Liver (tissue), 3 donors: ENCODE data around the gene PPM1N.

ENCODE experiments used
- ATF3 ChIP-seq: IDR thresholded peaks from 2 replicates; pipeline ENCODE4 v1.6.1; 2016; ENCODE audit warnings: antibody characterized with exemption
- CTCF ChIP-seq: fragments of 150-350 bp; IDR thresholded peaks from 2 replicates; pipeline ENCODE4 v1.5.1; 2017; ENCODE audit warnings: improper control_type of control experiment, low read depth, low read length; ENCODE audit not compliant: missing input control
- FOXA1 ChIP-seq: IDR thresholded peaks from 2 replicates; pipeline ENCODE4 v1.6.1; 2016; ENCODE audit warnings: antibody characterized with exemption
- JUND ChIP-seq, 2 donors: IDR thresholded peaks; 2 replicates each; pipeline ENCODE4 v1.6.1; 2016; ENCODE audit warnings: antibody characterized with exemption in 2 of 2
- MAX ChIP-seq: IDR thresholded peaks from 2 replicates; pipeline ENCODE4 v1.6.1; 2016; ENCODE audit warnings: antibody characterized with exemption
- RAD21 ChIP-seq, 2 donors: IDR thresholded peaks; 2 replicates each; pipeline ENCODE4 v1.6.1; 2016; ENCODE audit warnings: antibody characterized with exemption in 2 of 2, mild to moderate bottlenecking in 2 of 2
- REST ChIP-seq: IDR thresholded peaks from 2 replicates; pipeline ENCODE4 v1.6.1; 2016; ENCODE audit warnings: antibody characterized with exemption, mild to moderate bottlenecking
- SP1 ChIP-seq: IDR thresholded peaks from 2 replicates; pipeline ENCODE4 v1.6.1; 2018; ENCODE audit warnings: antibody characterized with exemption, mild to moderate bottlenecking
- TAF1 ChIP-seq: conservative IDR thresholded peaks from 2 replicates; pipeline ENCODE4 v1.6.1; 2016; ENCODE audit warnings: antibody characterized with exemption, mild to moderate bottlenecking
- YY1 ChIP-seq: IDR thresholded peaks from 2 replicates; pipeline ENCODE4 v1.6.1; 2016; ENCODE audit warnings: antibody characterized with exemption, mild to moderate bottlenecking
- ZBTB33 ChIP-seq: IDR thresholded peaks from 2 replicates; pipeline ENCODE4 v1.6.1; 2016; ENCODE audit warnings: antibody characterized with exemption
- donor health status: healthy.
- donor health status: healthy.

- no peak for TF ChIP-seq CTCF
- no peak for TF ChIP-seq REST
- no peak for TF ChIP-seq MAX
- TF ChIP-seq SP1, result no peak
- no peak for TF ChIP-seq JUND (IDR thresholded peaks at IDR 0.05)
- TF ChIP-seq TAF1, result no peak
- no peak for TF ChIP-seq YY1
- no peak for TF ChIP-seq ZBTB33
- no peak for TF ChIP-seq ATF3
- TF ChIP-seq RAD21 (IDR thresholded peaks at IDR 0.05), result no peak
- no peak for TF ChIP-seq FOXA1
Observed at GRCh38 chr19:45518469-45518826, 20.2 kb downstream of the PPM1N start.
